ENCODE data around the gene SSBP3. TPM values are rescaled to one million over a fixed set of nuclear protein-coding genes. Genes with fewer than 3 reads are reported as not detected.
A peak's percentile ranks its signal among the peaks of the same experiment; 100 is the strongest.

Gene SSBP3
- polyA plus RNA-seq, 1 of the 3 experiments (the other 2 are of a cell fraction), result 26.2 TPM

DNA sequence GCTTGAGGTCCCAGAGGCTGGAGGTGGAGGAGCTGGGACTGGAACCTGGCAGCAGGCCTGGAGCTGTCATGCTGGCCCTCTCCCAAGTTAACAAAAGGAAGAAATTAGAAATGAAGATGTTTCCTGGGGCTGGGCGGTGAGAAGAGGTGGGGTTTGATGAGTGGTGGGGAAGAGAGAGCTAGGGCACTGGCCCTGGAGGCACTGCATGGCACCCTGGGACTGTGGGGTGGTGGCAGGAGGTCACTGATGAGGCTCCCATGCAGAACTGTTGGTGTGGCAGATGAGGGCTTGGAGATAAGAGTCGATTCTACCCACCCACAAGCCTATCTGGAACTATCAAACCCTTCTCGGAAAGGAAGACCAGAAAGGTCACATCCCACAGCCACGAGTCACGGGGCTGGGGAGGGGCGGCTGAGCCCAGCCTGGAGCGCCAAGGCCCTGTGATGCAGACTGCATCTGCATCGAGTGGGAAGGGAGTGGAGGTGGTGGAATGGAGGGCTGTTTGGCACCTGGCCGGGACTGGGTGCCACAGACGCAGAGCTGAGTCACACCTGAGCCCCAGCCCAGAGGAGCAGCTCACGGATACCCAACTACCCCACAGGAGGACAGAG is 176.8 kb downstream of the SSBP3 start (continued):
- 0 out of 2 replicates have a peak, but pooled peaks have one; percentile 6 for TF ChIP-seq RCOR1 (IDR thresholded peaks at IDR 0.05; ENCODE audit: low read length)
- TF ChIP-seq, protein P1, sequence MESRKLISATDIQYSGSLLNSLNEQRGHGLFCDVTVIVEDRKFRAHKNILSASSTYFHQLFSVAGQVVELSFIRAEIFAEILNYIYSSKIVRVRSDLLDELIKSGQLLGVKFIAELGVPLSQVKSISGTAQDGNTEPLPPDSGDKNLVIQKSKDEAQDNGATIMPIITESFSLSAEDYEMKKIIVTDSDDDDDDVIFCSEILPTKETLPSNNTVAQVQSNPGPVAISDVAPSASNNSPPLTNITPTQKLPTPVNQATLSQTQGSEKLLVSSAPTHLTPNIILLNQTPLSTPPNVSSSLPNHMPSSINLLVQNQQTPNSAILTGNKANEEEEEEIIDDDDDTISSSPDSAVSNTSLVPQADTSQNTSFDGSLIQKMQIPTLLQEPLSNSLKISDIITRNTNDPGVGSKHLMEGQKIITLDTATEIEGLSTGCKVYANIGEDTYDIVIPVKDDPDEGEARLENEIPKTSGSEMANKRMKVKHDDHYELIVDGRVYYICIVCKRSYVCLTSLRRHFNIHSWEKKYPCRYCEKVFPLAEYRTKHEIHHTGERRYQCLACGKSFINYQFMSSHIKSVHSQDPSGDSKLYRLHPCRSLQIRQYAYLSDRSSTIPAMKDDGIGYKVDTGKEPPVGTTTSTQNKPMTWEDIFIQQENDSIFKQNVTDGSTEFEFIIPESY (IDR thresholded peaks at IDR 0.05; ENCODE audit: borderline replicate concordance, low read depth), result no peak
- no peak for TF ChIP-seq SIN3A (IDR thresholded peaks at IDR 0.05; ENCODE audit: borderline replicate concordance, low read depth, low read length)
- peak; percentile 42; the same call in 1 of the 2 replicates for TF ChIP-seq NFIC (IDR thresholded peaks at IDR 0.05; ENCODE audit: borderline replicate concordance)
- peak; percentile 33; the same call in 1 of the 2 replicates for TF ChIP-seq TCF12 (IDR thresholded peaks at IDR 0.05)
- TF ChIP-seq RAD21 (IDR thresholded peaks at IDR 0.05; ENCODE audit: low read length), result no peak
- TF ChIP-seq JUND (IDR thresholded peaks at IDR 0.05), result no peak
- no peak for TF ChIP-seq MXI1 (IDR thresholded peaks at IDR 0.05; ENCODE audit: low read depth, low read length)

DNA sequence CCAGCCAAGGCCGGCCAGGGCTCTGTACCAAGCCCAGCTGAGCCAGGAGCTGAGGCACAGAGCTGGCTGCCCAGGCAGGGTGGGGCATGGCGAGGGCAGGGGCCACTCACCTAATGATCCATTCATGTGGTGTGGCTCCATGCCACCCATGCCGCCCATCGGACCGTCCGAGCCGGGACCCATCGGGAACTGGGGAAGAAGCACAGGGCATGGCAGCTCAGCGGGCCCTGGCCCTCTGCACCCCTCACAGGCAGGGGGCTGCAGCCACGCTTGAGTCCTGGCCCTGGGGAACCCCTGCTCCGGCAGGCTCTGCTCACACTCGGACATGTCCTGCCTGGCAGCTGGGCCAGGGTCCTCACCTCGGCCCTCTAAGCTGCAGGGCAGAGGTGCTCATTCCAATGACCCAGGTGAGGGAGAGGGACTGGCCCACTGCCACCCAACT is 177.5 kb downstream of the SSBP3 start:
- Histone ChIP-seq H3K36me3 (replicated peaks in 1 of 2; ENCODE audit: control insufficient read depth in 1 of 2, insufficient read depth in 2 of 2, low read length in 1 of 2) (peaks cover 0 to 5% of the 10 kb centered on the region in 2 experiments), H2AFZ (ENCODE audit: low read depth) (no peak overlapping the region), H3K9ac (no peak overlapping the region), H3K4me1 (ENCODE audit: control insufficient read depth in 1 of 2, insufficient read depth in 2 of 2, low read depth in 1 of 2, low read length in 1 of 2) (peaks cover 18 to 72% of the 10 kb centered on the region in 2 experiments), H3F3A (replicated peaks; ENCODE audit: insufficient read depth) (peaks cover 7% of the 10 kb centered on the region), H3K4me2 (peak overlapping the region; percentile 58; the same call in 1 of the 2 replicates), H3K79me2 (ENCODE audit: insufficient read depth) (no peaks in the 10 kb centered on the region), H3K9me2 (no peaks in the 10 kb centered on the region), H3K27ac (ENCODE audit: low read depth in 2 of 2, low read length in 1 of 2) (peak overlapping the region; percentile 50 to 95), H3K4me3 (ENCODE audit: low read depth in 2 of 2, low read length in 1 of 2) (no peak overlapping the region), H3K27me3 (ENCODE audit: insufficient read depth) (no peaks in the 10 kb centered on the region), H3K9me3 (no peaks in the 10 kb centered on the region), H4K20me1 (ENCODE audit: insufficient read depth) (no peaks in the 10 kb centered on the region)
- DNase-seq, result no peak
- TF ChIP-seq FOXM1 (IDR thresholded peaks at IDR 0.05; ENCODE audit: low read depth) (no peak), SMC3 (IDR thresholded peaks at IDR 0.05; ENCODE audit: low read depth, low read length) (no peak), MEF2A (IDR thresholded peaks at IDR 0.05; ENCODE audit: borderline replicate concordance, low read depth) (no peak), JUND (IDR thresholded peaks at IDR 0.05) (no peak), ELF1 (IDR thresholded peaks at IDR 0.05) (no peak), EZH2phosphoT487 (IDR thresholded peaks at IDR 0.05; ENCODE audit: borderline replicate concordance, low read depth) (no peak), RXRA (IDR thresholded peaks at IDR 0.05; ENCODE audit: borderline replicate concordance, low read depth) (no peak)
- TF ChIP-seq, protein P2, sequence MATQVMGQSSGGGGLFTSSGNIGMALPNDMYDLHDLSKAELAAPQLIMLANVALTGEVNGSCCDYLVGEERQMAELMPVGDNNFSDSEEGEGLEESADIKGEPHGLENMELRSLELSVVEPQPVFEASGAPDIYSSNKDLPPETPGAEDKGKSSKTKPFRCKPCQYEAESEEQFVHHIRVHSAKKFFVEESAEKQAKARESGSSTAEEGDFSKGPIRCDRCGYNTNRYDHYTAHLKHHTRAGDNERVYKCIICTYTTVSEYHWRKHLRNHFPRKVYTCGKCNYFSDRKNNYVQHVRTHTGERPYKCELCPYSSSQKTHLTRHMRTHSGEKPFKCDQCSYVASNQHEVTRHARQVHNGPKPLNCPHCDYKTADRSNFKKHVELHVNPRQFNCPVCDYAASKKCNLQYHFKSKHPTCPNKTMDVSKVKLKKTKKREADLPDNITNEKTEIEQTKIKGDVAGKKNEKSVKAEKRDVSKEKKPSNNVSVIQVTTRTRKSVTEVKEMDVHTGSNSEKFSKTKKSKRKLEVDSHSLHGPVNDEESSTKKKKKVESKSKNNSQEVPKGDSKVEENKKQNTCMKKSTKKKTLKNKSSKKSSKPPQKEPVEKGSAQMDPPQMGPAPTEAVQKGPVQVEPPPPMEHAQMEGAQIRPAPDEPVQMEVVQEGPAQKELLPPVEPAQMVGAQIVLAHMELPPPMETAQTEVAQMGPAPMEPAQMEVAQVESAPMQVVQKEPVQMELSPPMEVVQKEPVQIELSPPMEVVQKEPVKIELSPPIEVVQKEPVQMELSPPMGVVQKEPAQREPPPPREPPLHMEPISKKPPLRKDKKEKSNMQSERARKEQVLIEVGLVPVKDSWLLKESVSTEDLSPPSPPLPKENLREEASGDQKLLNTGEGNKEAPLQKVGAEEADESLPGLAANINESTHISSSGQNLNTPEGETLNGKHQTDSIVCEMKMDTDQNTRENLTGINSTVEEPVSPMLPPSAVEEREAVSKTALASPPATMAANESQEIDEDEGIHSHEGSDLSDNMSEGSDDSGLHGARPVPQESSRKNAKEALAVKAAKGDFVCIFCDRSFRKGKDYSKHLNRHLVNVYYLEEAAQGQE (IDR thresholded peaks at IDR 0.05; ENCODE audit: low read depth, low read length), result no peak
- POLR2A ChIA-PET, result interaction anchor here (0.7 to 1.1 kb wide), 2 partner anchors 18 to 41 kb away, joined by 3 read pairs; no protein-coding TSS in a partner anchor
- CTCF ChIA-PET, result interaction anchor here (0.9 to 4.8 kb wide), 3 partner anchors 45 to 261 kb away, joined by 4 to 20 read pairs (median 12); no protein-coding TSS in a partner anchor
- 83% methylated on average over 4 of the region's 13 CpGs for WGBS (ENCODE audit: low lambda C conversion rate)
